SK-N-SH treated with all-trans-retinoic acid at 6 μM for 48 hours (cell line): ENCODE data around the gene AP1B1.

Source experiments
- CREB5 ChIP-seq: fragments of 250-450 bp; sonication (Bioruptor Pico); IDR thresholded peaks from 2 replicates; pipeline ENCODE4 v1.5.1; 2020; ENCODE audit warnings: low read depth, mild to moderate bottlenecking, moderate library complexity
- ISL1 ChIP-seq: fragments of 250-450 bp; sonication (Bioruptor Pico); IDR thresholded peaks from 2 replicates; pipeline ENCODE4 v2.1.2; 2022; ENCODE audit warnings: mild to moderate bottlenecking, moderate library complexity
- PATZ1 ChIP-seq: fragments of 250-450 bp; sonication (Bioruptor Pico); IDR thresholded peaks from 2 replicates; pipeline ENCODE4 v1.8.0; 2020; ENCODE audit warnings: mild to moderate bottlenecking, moderate library complexity, borderline replicate concordance
- POU6F1 ChIP-seq: fragments of 250-450 bp; sonication (Bioruptor Pico); IDR thresholded peaks from 2 replicates; pipeline ENCODE4 v1.8.0; 2021; ENCODE audit warnings: low read depth, mild to moderate bottlenecking, moderate library complexity, borderline replicate concordance
- SNAI2 ChIP-seq: fragments of 250-450 bp; sonication (Bioruptor Pico); IDR thresholded peaks from 2 replicates; pipeline ENCODE4 v1.5.0; 2020; ENCODE audit warnings: mild to moderate bottlenecking, moderate library complexity
- ZNF70 ChIP-seq: fragments of 450-650 bp; formaldehyde crosslinking; IDR thresholded peaks from 2 replicates; pipeline ENCODE4 v1.5.0; 2020; ENCODE audit warnings: mild to moderate bottlenecking, moderate library complexity

DNA sequence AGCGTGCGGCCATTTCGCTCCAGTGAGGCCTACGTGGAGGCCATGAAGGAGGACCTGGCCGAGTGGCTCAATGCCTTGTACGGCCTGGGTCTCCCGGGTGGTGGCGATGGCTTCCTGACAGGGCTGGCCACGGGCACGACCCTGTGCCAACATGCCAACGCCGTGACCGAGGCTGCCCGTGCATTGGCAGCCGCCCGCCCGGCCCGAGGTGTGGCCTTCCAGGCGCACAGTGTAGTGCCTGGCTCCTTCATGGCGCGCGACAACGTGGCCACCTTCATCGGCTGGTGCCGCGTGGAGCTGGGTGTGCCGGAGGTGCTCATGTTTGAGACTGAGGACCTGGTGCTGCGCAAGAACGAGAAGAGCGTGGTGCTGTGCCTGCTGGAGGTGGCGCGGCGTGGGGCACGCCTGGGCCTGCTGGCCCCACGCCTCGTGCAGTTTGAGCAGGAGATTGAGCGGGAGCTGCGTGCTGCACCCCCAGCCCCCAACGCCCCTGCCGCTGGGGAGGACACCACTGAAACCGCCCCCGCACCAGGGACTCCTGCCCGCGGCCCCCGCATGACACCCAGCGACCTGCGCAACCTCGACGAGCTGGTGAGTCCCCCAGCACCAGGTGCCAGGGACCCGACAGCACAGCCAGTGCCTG is 80.1 kb downstream of the AP1B1 start:
- TF ChIP-seq CREB5 (CRISPR knock-in tag) = no peak
- TF ChIP-seq SNAI2 (CRISPR knock-in tag) = no peak
- no peak for TF ChIP-seq PATZ1 (CRISPR knock-in tag)
- TF ChIP-seq ZNF70 = no peak
- TF ChIP-seq ISL1 = no peak
- no peak for TF ChIP-seq POU6F1
